Ishikawa (cell line): Measurements from ENCODE around the gene TSPAN4.

ENCODE experiments used
- CEBPB ChIP-seq: IDR thresholded peaks from 2 replicates; pipeline ENCODE4 v1.6.1; 2012
- CREB1 ChIP-seq: IDR thresholded peaks from 2 replicates; pipeline ENCODE4 v1.6.1; 2012; ENCODE audit warnings: low read depth
- EP300 ChIP-seq: IDR thresholded peaks from 2 replicates; pipeline ENCODE4 v1.6.1; 2012; ENCODE audit warnings: borderline replicate concordance
- NFIC ChIP-seq: IDR thresholded peaks from 2 replicates; pipeline ENCODE4 v1.6.1; 2012
- TAF1 ChIP-seq: IDR thresholded peaks from 2 replicates; pipeline ENCODE4 v1.6.1; 2012; ENCODE audit warnings: low read depth, mild to moderate bottlenecking
- TCF12 ChIP-seq: IDR thresholded peaks from 2 replicates; pipeline ENCODE4 v1.6.1; 2012; ENCODE audit warnings: low read depth
- YY1 ChIP-seq: IDR thresholded peaks from 2 replicates; pipeline ENCODE4 v1.6.1; 2012; ENCODE audit warnings: low read depth
- ZBTB7A ChIP-seq: IDR thresholded peaks from 2 replicates; pipeline ENCODE4 v1.6.1; 2012; ENCODE audit warnings: low read depth
- TF ChIP-seq, protein P1 (sequence below): IDR thresholded peaks from 2 replicates; pipeline ENCODE4 v1.6.1; 2012
- TF ChIP-seq, protein P2 (sequence below): IDR thresholded peaks from 2 replicates; pipeline ENCODE4 v1.6.1; 2012; ENCODE audit warnings: low read depth, mild to moderate bottlenecking
- TF ChIP-seq, protein P3 (sequence below): IDR thresholded peaks from 2 replicates; pipeline ENCODE4 v1.6.1; 2012

- no peak for TF ChIP-seq TAF1
- no peak for TF ChIP-seq TCF12
- no peak for TF ChIP-seq CREB1
- TF ChIP-seq CEBPB: no peak
- TF ChIP-seq NFIC: no peak
- TF ChIP-seq, protein P1, sequence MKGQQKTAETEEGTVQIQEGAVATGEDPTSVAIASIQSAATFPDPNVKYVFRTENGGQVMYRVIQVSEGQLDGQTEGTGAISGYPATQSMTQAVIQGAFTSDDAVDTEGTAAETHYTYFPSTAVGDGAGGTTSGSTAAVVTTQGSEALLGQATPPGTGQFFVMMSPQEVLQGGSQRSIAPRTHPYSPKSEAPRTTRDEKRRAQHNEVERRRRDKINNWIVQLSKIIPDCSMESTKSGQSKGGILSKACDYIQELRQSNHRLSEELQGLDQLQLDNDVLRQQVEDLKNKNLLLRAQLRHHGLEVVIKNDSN: no peak
- no peak for TF ChIP-seq YY1
- TF ChIP-seq, protein P2, sequence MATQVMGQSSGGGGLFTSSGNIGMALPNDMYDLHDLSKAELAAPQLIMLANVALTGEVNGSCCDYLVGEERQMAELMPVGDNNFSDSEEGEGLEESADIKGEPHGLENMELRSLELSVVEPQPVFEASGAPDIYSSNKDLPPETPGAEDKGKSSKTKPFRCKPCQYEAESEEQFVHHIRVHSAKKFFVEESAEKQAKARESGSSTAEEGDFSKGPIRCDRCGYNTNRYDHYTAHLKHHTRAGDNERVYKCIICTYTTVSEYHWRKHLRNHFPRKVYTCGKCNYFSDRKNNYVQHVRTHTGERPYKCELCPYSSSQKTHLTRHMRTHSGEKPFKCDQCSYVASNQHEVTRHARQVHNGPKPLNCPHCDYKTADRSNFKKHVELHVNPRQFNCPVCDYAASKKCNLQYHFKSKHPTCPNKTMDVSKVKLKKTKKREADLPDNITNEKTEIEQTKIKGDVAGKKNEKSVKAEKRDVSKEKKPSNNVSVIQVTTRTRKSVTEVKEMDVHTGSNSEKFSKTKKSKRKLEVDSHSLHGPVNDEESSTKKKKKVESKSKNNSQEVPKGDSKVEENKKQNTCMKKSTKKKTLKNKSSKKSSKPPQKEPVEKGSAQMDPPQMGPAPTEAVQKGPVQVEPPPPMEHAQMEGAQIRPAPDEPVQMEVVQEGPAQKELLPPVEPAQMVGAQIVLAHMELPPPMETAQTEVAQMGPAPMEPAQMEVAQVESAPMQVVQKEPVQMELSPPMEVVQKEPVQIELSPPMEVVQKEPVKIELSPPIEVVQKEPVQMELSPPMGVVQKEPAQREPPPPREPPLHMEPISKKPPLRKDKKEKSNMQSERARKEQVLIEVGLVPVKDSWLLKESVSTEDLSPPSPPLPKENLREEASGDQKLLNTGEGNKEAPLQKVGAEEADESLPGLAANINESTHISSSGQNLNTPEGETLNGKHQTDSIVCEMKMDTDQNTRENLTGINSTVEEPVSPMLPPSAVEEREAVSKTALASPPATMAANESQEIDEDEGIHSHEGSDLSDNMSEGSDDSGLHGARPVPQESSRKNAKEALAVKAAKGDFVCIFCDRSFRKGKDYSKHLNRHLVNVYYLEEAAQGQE: no peak
- no peak for TF ChIP-seq EP300
- TF ChIP-seq ZBTB7A: no peak
- TF ChIP-seq, protein P3, sequence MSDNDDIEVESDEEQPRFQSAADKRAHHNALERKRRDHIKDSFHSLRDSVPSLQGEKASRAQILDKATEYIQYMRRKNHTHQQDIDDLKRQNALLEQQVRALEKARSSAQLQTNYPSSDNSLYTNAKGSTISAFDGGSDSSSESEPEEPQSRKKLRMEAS: no peak
Observed at GRCh38 chr11:865462-866430, 23.1 kb downstream of the TSPAN4 start.
